ENCODE measurements around the gene FBF1. TPM values are rescaled to one million over a fixed set of nuclear protein-coding genes. Genes with fewer than 3 reads are reported as not detected.
A peak's percentile ranks its signal among the peaks of the same experiment; 100 is the strongest.

Gene FBF1
- polyA plus RNA-seq, 1 donor (not counting 4 experiments of a cell fraction or from before 2014, with no cell fraction given) = 4.3 TPM

- dilution Hi-C loops (cut with MboI; ENCODE audit: extremely low pct_ligation_motif_present, low sequenced_read_pairs) = no loop called here
- Histone ChIP-seq H2AFZ (ENCODE audit: control insufficient read depth, low read length) (no peak overlapping the region), H3K4me2 (ENCODE audit: control insufficient read depth, extremely low read depth, insufficient read depth, low read depth, low read length) (no peak overlapping the region), H3K27ac (ENCODE audit: control insufficient read depth, insufficient read depth, low read length) (no peak overlapping the region), H3K4me3 (ENCODE audit: control insufficient read depth in 2 of 3, extremely low read depth in 1 of 3, insufficient read depth in 2 of 3, low read depth in 1 of 3, low read length in 3 of 3) (no peak overlapping the region), H3K79me2 (ENCODE audit: control insufficient read depth, insufficient read depth, low read length) (peaks cover 3% of the 10 kb centered on the region), H3K9me1 (ENCODE audit: control insufficient read depth, extremely low read depth, insufficient read depth, low read length) (no peaks in the 10 kb centered on the region), H3K9me3 (ENCODE audit: control insufficient read depth, low read depth, low read length) (no peaks in the 10 kb centered on the region), H3K4me1 (ENCODE audit: control insufficient read depth, extremely low read depth, insufficient read depth, low read length) (peaks cover 32% of the 10 kb centered on the region), H3K9ac (ENCODE audit: control insufficient read depth, extremely low read depth, insufficient read depth, low read length) (no peak overlapping the region), H3K27me3 (ENCODE audit: control insufficient read depth, extremely low read depth, insufficient read depth, low read length) (no peaks in the 10 kb centered on the region), H3K36me3 (ENCODE audit: control insufficient read depth in 2 of 2, extremely low read depth in 1 of 2, insufficient read depth in 2 of 2, low read length in 2 of 2) (no peaks in the 10 kb centered on the region), H4K20me1 (ENCODE audit: control insufficient read depth, extremely low read depth, insufficient read depth, low read length) (no peaks in the 10 kb centered on the region)
- no peak for DNase-seq (ENCODE audit: low read depth, low spot score)
- FAIRE-seq = no peak
- TF ChIP-seq CTCF (optimal IDR thresholded peaks at IDR 0.05 in 1 of 3, IDR thresholded peaks at IDR 0.05 in 1 of 3, conservative IDR thresholded peaks at IDR 0.05 in 1 of 3; ENCODE audit: extremely low read depth in 1 of 3, insufficient read depth in 2 of 3, low read length in 3 of 3) = no peak
- TF ChIP-seq EZH2 (IDR thresholded peaks at IDR 0.05; ENCODE audit: low read length) = no peak
Measured at GRCh38 chr17:75981019-75981615, 40.3 kb upstream of the FBF1 start.

- H3K27ac ChIP-seq (ENCODE audit: control insufficient read depth, insufficient read depth, low read length) = peak overlapping the region; percentile 96
- no peak for TF ChIP-seq EZH2 (IDR thresholded peaks at IDR 0.05; ENCODE audit: low read length)
- TF ChIP-seq CTCF (optimal IDR thresholded peaks at IDR 0.05 in 1 of 3, IDR thresholded peaks at IDR 0.05 in 1 of 3, conservative IDR thresholded peaks at IDR 0.05 in 1 of 3; ENCODE audit: extremely low read depth in 1 of 3, insufficient read depth in 2 of 3, low read length in 3 of 3) = no peak
- FAIRE-seq = no peak
- DNase-seq (ENCODE audit: low read depth, low spot score) = no peak
- no peaks in the 10 kb centered on the region for H3K27me3 ChIP-seq (ENCODE audit: control insufficient read depth, extremely low read depth, insufficient read depth, low read length)
- H2AFZ ChIP-seq (ENCODE audit: control insufficient read depth, low read length) = no peak overlapping the region
- H3K9me3 ChIP-seq (ENCODE audit: control insufficient read depth, low read depth, low read length) = no peaks in the 10 kb centered on the region
- H3K9ac ChIP-seq (ENCODE audit: control insufficient read depth, extremely low read depth, insufficient read depth, low read length) = peak overlapping the region; percentile 95
- H3K4me1 ChIP-seq (ENCODE audit: control insufficient read depth, extremely low read depth, insufficient read depth, low read length) = peaks cover 35% of the 10 kb centered on the region
- H3K9me1 ChIP-seq (ENCODE audit: control insufficient read depth, extremely low read depth, insufficient read depth, low read length) = no peaks in the 10 kb centered on the region
- H4K20me1 ChIP-seq (ENCODE audit: control insufficient read depth, extremely low read depth, insufficient read depth, low read length) = no peaks in the 10 kb centered on the region
- H3K4me3 ChIP-seq (ENCODE audit: control insufficient read depth in 2 of 3, extremely low read depth in 1 of 3, insufficient read depth in 2 of 3, low read depth in 1 of 3, low read length in 3 of 3) = peak overlapping the region; percentile 53 to 83 (median 79)
- H3K79me2 ChIP-seq (ENCODE audit: control insufficient read depth, insufficient read depth, low read length) = peaks cover 3% of the 10 kb centered on the region
- H3K4me2 ChIP-seq (ENCODE audit: control insufficient read depth, extremely low read depth, insufficient read depth, low read depth, low read length) = peak overlapping the region; percentile 79
- no peaks in the 10 kb centered on the region for H3K36me3 ChIP-seq (ENCODE audit: control insufficient read depth in 2 of 2, extremely low read depth in 1 of 2, insufficient read depth in 2 of 2, low read length in 2 of 2)
- dilution Hi-C loops (cut with MboI; ENCODE audit: extremely low pct_ligation_motif_present, low sequenced_read_pairs) = no loop called here
Measured at GRCh38 chr17:75980188-75981018, 39.6 kb upstream of the FBF1 start.

Data from keratinocyte (primary cell).